ENCODE measurements around the gene SLC35G6.
"Not testable (repeated sequence)": the region's sequence is repeated elsewhere in the genome, so short reads cannot be mapped to it uniquely, and the experiment has no call there.

Gene SLC35G6

DNA sequence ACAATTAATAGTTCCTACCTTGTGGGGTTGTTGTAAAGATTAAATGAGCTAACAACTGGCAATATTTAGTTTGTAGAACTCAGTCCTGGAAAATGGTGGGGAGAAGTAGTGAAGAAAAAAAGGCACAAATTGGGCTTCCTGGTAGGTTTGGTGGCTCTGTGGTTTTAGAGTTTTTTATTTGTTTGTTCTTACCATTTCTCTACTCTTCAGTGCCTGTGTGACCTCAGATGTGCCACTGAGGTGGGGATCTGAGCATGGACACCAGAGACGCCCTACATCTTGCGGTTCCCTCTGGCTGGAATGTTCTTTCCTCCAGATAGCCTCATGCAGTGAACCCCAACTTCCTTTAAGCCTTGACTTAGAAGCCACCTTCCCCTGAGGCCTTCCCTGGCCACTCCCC is 9.5 kb upstream of the SLC35G6 start:
- no peak for DNase-seq
- TF ChIP-seq, protein P1, sequence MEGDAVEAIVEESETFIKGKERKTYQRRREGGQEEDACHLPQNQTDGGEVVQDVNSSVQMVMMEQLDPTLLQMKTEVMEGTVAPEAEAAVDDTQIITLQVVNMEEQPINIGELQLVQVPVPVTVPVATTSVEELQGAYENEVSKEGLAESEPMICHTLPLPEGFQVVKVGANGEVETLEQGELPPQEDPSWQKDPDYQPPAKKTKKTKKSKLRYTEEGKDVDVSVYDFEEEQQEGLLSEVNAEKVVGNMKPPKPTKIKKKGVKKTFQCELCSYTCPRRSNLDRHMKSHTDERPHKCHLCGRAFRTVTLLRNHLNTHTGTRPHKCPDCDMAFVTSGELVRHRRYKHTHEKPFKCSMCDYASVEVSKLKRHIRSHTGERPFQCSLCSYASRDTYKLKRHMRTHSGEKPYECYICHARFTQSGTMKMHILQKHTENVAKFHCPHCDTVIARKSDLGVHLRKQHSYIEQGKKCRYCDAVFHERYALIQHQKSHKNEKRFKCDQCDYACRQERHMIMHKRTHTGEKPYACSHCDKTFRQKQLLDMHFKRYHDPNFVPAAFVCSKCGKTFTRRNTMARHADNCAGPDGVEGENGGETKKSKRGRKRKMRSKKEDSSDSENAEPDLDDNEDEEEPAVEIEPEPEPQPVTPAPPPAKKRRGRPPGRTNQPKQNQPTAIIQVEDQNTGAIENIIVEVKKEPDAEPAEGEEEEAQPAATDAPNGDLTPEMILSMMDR (IDR thresholded peaks at IDR 0.05; ENCODE audit: borderline replicate concordance, extremely low read depth, low read length, poor library complexity, severe bottlenecking) = no peak
- no peak for TF ChIP-seq EZH2 (IDR thresholded peaks at IDR 0.05; ENCODE audit: borderline replicate concordance, low read depth, low read length, severe bottlenecking)
- no peaks in the 10 kb centered on the region for H3K4me1 ChIP-seq (ENCODE audit: insufficient read depth, low read length)

DNA sequence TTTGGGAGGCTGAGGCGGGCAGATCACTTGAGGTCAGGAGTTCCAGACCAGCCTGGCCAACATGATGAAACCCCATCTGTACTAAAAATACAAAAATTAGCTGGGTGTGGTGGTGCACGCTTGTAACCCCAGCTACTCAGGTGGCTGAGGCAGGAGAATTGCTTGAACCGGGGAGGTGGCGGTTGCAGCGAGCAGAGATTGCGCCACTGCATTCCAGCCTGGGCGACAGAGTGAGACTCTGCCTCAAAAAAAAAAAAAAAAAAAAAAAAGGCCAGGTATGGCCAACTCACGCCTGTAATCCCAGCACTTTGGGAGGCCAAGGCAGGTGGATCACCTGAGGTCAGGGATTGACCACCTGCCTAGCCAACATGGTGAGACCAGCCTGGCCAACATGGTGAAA is 6.5 kb upstream of the SLC35G6 start:
- not testable (repeated sequence) for H3K9me3 ChIP-seq (ENCODE audit: insufficient read depth, low read length, severe bottlenecking); H3K36me3 ChIP-seq (ENCODE audit: insufficient read depth, low read length); H3K4me2 ChIP-seq (ENCODE audit: insufficient read depth, low read length); H3K27me3 ChIP-seq (ENCODE audit: insufficient read depth, low read length, poor library complexity); H2AFZ ChIP-seq (ENCODE audit: low read depth, low read length); H3K27ac ChIP-seq (ENCODE audit: low read length); DNase-seq; ATAC-seq (ENCODE audit: insufficient read depth, low read depth); H3K9ac ChIP-seq (ENCODE audit: low read depth, low read length); H3K4me3 ChIP-seq (ENCODE audit: low read depth in 1 of 2, low read length in 2 of 2)
- Histone ChIP-seq H3K4me1 (ENCODE audit: insufficient read depth, low read length) (peaks cover 20% of the 10 kb centered on the region), H4K20me1 (ENCODE audit: insufficient read depth, low read length) (peaks cover 36% of the 10 kb centered on the region), H3K79me2 (ENCODE audit: insufficient read depth, low read length) (peaks cover 86% of the 10 kb centered on the region)

More for the DNA sequence above, 9.5 kb upstream of the SLC35G6 start:
- H3K9me3 ChIP-seq (ENCODE audit: insufficient read depth, low read length, severe bottlenecking) = no peaks in the 10 kb centered on the region
- no peak overlapping the region for H3K4me3 ChIP-seq (ENCODE audit: low read depth in 1 of 2, low read length in 2 of 2)
- no peak overlapping the region for H3K9ac ChIP-seq (ENCODE audit: low read depth, low read length)
- H4K20me1 ChIP-seq (ENCODE audit: insufficient read depth, low read length) = peaks cover 20% of the 10 kb centered on the region; the same call in 1 of the 2 replicates
- no peak overlapping the region for H2AFZ ChIP-seq (ENCODE audit: low read depth, low read length)
- peak overlapping the region; percentile 52; the same call in 1 of the 2 replicates for H3K27ac ChIP-seq (ENCODE audit: low read length)
- no peak overlapping the region for H3K4me2 ChIP-seq (ENCODE audit: insufficient read depth, low read length)
- peaks cover 9% of the 10 kb centered on the region for H3K36me3 ChIP-seq (ENCODE audit: insufficient read depth, low read length)
- H3K27me3 ChIP-seq (ENCODE audit: insufficient read depth, low read length, poor library complexity) = no peaks in the 10 kb centered on the region
- no peak for ATAC-seq (ENCODE audit: insufficient read depth, low read depth)
- peaks cover 71% of the 10 kb centered on the region for H3K79me2 ChIP-seq (ENCODE audit: insufficient read depth, low read length)

DNA sequence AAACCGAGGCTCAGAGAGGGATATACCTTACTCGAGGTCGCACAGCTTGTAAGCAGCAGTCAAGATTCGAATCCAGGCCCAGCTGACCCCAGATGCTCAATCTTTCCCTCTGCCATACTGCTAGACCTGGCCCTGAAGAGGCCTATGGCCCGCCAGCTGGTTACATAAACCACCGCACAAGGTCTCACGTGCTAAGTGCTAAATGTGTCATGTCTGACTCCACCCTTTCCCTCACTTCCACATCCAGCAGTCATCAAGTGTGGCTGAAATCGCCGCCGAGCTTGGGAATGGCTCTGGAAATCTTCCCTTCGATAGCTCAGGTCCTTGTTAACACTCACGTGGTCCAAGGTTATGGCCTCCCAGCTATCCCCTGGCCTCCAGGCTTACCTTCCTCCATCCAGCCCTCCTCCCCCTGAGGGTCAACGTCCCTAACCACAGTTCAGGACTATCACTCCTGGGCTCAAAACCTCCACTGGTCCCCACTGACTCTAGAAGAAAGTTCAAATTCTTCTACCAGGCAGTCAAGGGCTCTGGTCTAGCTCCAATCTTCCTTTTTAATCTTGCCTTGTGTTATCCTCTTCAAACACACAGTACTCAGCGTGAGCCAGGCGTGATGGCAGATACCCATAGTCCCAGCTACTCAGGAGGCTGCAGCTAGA is 5.4 kb upstream of the SLC35G6 start:
- Histone ChIP-seq H3K4me1 (ENCODE audit: insufficient read depth, low read length) (peaks cover 29% of the 10 kb centered on the region), H3K27ac (ENCODE audit: low read length) (no peak overlapping the region), H3K79me2 (ENCODE audit: insufficient read depth, low read length) (peaks cover 86% of the 10 kb centered on the region), H3K4me2 (ENCODE audit: insufficient read depth, low read length) (no peak overlapping the region), H3K4me3 (ENCODE audit: low read depth in 1 of 2, low read length in 2 of 2) (no peak overlapping the region), H3K9ac (ENCODE audit: low read depth, low read length) (no peak overlapping the region), H3K9me3 (ENCODE audit: insufficient read depth, low read length, severe bottlenecking) (no peaks in the 10 kb centered on the region), H3K36me3 (ENCODE audit: insufficient read depth, low read length) (peaks cover 3% of the 10 kb centered on the region), H4K20me1 (ENCODE audit: insufficient read depth, low read length) (peaks cover 32% of the 10 kb centered on the region), H3K27me3 (ENCODE audit: insufficient read depth, low read length, poor library complexity) (no peaks in the 10 kb centered on the region), H2AFZ (ENCODE audit: low read depth, low read length) (no peak overlapping the region)
- no peak for TF ChIP-seq EZH2 (IDR thresholded peaks at IDR 0.05; ENCODE audit: borderline replicate concordance, low read depth, low read length, severe bottlenecking)
- TF ChIP-seq, protein P1 (IDR thresholded peaks at IDR 0.05; ENCODE audit: borderline replicate concordance, extremely low read depth, low read length, poor library complexity, severe bottlenecking) = no peak
- ATAC-seq (ENCODE audit: insufficient read depth, low read depth) (no peak), DNase-seq (no peak)

DNA sequence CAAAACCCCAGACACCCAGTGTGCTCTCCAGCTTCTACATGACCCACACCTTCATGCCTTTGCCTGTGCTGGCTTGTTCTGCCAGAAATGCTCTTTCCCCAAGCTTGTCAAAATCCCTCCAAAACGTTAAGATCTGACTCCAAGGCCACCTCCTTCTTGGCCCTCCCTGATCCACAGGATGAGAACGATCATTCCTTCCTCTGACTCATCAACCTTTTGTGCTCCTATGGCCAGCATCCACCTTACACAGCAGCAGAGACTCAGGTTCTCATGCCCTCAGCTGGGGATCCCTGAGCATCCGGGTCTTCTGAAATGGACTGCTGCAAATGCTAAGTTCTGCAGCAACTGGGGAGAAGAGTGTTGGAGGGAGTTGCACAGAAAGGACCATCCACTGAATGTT is 4.8 kb upstream of the SLC35G6 start:
- H2AFZ ChIP-seq (ENCODE audit: low read depth, low read length) = no peak overlapping the region
- ATAC-seq (ENCODE audit: insufficient read depth, low read depth) = no peak
- H3K9ac ChIP-seq (ENCODE audit: low read depth, low read length) = no peak overlapping the region
- H3K36me3 ChIP-seq (ENCODE audit: insufficient read depth, low read length) = peaks cover 3% of the 10 kb centered on the region
- no peaks in the 10 kb centered on the region for H3K9me3 ChIP-seq (ENCODE audit: insufficient read depth, low read length, severe bottlenecking)
- no peak for DNase-seq
- peaks cover 32% of the 10 kb centered on the region for H4K20me1 ChIP-seq (ENCODE audit: insufficient read depth, low read length)
- H3K4me1 ChIP-seq (ENCODE audit: insufficient read depth, low read length) = peaks cover 29% of the 10 kb centered on the region
- peak overlapping the region; percentile 8; the same call in 1 of the 2 replicates for H3K4me2 ChIP-seq (ENCODE audit: insufficient read depth, low read length)
- no peak for TF ChIP-seq EZH2 (IDR thresholded peaks at IDR 0.05; ENCODE audit: borderline replicate concordance, low read depth, low read length, severe bottlenecking)
- TF ChIP-seq, protein P1 (IDR thresholded peaks at IDR 0.05; ENCODE audit: borderline replicate concordance, extremely low read depth, low read length, poor library complexity, severe bottlenecking) = no peak
- H3K79me2 ChIP-seq (ENCODE audit: insufficient read depth, low read length) = peaks cover 80% of the 10 kb centered on the region
- no peak overlapping the region for H3K4me3 ChIP-seq (ENCODE audit: low read depth in 1 of 2, low read length in 2 of 2)
- H3K27me3 ChIP-seq (ENCODE audit: insufficient read depth, low read length, poor library complexity) = no peaks in the 10 kb centered on the region
- H3K27ac ChIP-seq (ENCODE audit: low read length) = no peak overlapping the region
